Measurements from ENCODE around the gene PPP1R7. TPM values are rescaled to one million over a fixed set of nuclear protein-coding genes. Genes with fewer than 3 reads are reported as not detected.
A peak's percentile ranks its signal among the peaks of the same experiment; 100 is the strongest.

Gene PPP1R7
- total and polyA plus RNA-seq, 2 of the 4 experiments (the other 2 are of a cell fraction): 60.8 to 70.0 TPM

DNA sequence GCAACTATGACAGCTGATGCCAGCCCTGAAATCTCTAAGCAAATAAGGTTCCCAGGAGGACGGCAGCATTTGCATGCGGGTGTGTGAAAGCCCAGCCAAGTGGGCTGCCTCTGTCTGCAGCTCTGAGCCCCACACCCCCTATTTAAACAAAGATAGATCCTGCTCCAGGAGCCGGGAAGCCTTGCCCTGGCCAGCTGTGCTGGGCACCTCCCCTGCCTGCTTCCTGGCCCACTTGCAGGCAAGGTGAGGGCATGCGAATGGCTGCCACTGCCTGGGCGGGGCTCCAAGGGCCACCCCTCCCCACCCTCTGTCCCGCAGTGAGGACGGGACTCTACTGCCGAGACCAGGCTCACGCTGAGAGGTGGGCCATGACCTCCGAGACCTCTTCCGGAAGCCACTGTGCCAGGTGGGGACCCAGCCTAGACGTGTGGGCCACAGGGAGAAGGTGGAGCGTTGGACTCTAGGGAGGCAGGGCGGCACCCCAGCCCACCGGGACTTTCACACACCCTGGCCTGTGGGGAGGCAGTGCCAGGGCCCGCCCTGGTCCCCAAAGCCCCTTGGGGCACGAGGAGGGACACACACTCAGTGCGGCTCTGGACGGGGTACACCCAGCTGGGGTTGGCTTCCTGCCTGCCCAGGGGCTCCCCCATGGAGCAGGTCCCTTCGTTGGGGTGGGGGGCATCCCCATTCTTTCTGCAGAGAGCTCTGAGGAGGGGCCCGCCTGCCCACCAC is 38.3 kb downstream of the PPP1R7 start, which contains the start of gene ANO7:
Gene ANO7 (plus strand): TSS at position 317 of the 732 bp plus-strand sequence. CDS start 1,387 bp downstream, outside the sequence.
- Histone ChIP-seq H4K20me1 (ENCODE audit: insufficient read depth, low read length) (no peaks in the 10 kb centered on the region; the same call in 1 of the 2 replicates), H3K9me3 (ENCODE audit: control insufficient read depth, insufficient read depth, low read length) (no peaks in the 10 kb centered on the region), H2BK15ac (ENCODE audit: low read depth, low read length) (no peak within 1 kb of the TSS), H3K27me3 (ENCODE audit: control insufficient read depth, insufficient read depth, low read length) (peaks cover 9% of the 10 kb centered on the region), H3K4me1 (ENCODE audit: control insufficient read depth, insufficient read depth, low read length) (no peaks in the 10 kb centered on the region), H3K27ac (ENCODE audit: insufficient read depth, low read length) (no peak within 1 kb of the TSS), H2AFZ (replicated peaks; ENCODE audit: low read length, poor library complexity) (peak within 1 kb of the TSS; percentile 7), H3K4me2 (ENCODE audit: low read depth, low read length) (no peak within 1 kb of the TSS), H4K8ac (ENCODE audit: low read depth in 2 of 2, low read length in 2 of 2) (no peak within 1 kb of the TSS), H2BK120ac (ENCODE audit: low read depth, low read length) (no peak within 1 kb of the TSS), H2AK5ac (ENCODE audit: low read depth, low read length) (no peak within 1 kb of the TSS), H3K9me1 (ENCODE audit: insufficient read depth, low read length) (no peaks in the 10 kb centered on the region), H3K18ac (ENCODE audit: low read depth, low read length) (no peak within 1 kb of the TSS), H2BK20ac (ENCODE audit: low read depth, low read length) (no peak within 1 kb of the TSS), H3K56ac (ENCODE audit: extremely low read depth, insufficient read depth, low read length) (no peak within 1 kb of the TSS), H3K79me1 (ENCODE audit: low read depth in 1 of 2, low read length in 2 of 2) (no peaks in the 10 kb centered on the region), H4K91ac (ENCODE audit: insufficient read depth, low read depth, low read length) (no peak within 1 kb of the TSS), H2BK5ac (ENCODE audit: low read depth, low read length, poor library complexity, severe bottlenecking) (no peak within 1 kb of the TSS), H2AK9ac (replicated peaks; ENCODE audit: low read depth, low read length, poor library complexity) (no peak within 1 kb of the TSS), H3K23ac (ENCODE audit: low read depth, low read length) (no peak within 1 kb of the TSS), H3K4me3 (ENCODE audit: insufficient read depth, low read depth, low read length) (no peak within 1 kb of the TSS), H3K14ac (replicated peaks; ENCODE audit: low read depth, low read length) (no peak within 1 kb of the TSS), H3K9ac (ENCODE audit: low read depth, low read length) (no peak within 1 kb of the TSS), H3K36me3 (ENCODE audit: control insufficient read depth, insufficient read depth, low read length) (peaks cover under 1% of the 10 kb centered on the region), H3K4ac (ENCODE audit: low read depth, low read length) (no peak within 1 kb of the TSS), H4K5ac (ENCODE audit: low read depth, low read length) (no peak within 1 kb of the TSS)
- DNase-seq (no peak), ATAC-seq (ENCODE audit: low read depth) (no peak)
- ChIA-PET POLR2A (ENCODE audit: unreplicated experiment) (no interaction called here), CTCF (no interaction called here)
- dilution Hi-C loops (cut with HindIII; ENCODE audit: low sequenced_read_pairs, unreplicated experiment): no loop called here
- in situ Hi-C loops (cut with MboI; ENCODE audit: low sequenced_read_pairs): no loop called here
- intact Hi-C loops (cut with micrococcal nuclease): no loop called here
- TF ChIP-seq RAD21 (IDR thresholded peaks at IDR 0.05; ENCODE audit: low read length) (no peak), BHLHE40 (IDR thresholded peaks at IDR 0.05; ENCODE audit: low read depth, low read length) (no peak), FOS (IDR thresholded peaks at IDR 0.05; ENCODE audit: low read depth, low read length) (no peak), MXI1 (IDR thresholded peaks at IDR 0.05; ENCODE audit: borderline replicate concordance, low read depth, low read length) (no peak), RCOR1 (IDR thresholded peaks at IDR 0.05; ENCODE audit: insufficient replicate concordance, low read length) (no peak), SMC3 (IDR thresholded peaks at IDR 0.05; ENCODE audit: low read depth, low read length) (no peak), CEBPB (IDR thresholded peaks at IDR 0.05; ENCODE audit: low read depth, low read length) (no peak)
- TF ChIP-seq, protein P1, sequence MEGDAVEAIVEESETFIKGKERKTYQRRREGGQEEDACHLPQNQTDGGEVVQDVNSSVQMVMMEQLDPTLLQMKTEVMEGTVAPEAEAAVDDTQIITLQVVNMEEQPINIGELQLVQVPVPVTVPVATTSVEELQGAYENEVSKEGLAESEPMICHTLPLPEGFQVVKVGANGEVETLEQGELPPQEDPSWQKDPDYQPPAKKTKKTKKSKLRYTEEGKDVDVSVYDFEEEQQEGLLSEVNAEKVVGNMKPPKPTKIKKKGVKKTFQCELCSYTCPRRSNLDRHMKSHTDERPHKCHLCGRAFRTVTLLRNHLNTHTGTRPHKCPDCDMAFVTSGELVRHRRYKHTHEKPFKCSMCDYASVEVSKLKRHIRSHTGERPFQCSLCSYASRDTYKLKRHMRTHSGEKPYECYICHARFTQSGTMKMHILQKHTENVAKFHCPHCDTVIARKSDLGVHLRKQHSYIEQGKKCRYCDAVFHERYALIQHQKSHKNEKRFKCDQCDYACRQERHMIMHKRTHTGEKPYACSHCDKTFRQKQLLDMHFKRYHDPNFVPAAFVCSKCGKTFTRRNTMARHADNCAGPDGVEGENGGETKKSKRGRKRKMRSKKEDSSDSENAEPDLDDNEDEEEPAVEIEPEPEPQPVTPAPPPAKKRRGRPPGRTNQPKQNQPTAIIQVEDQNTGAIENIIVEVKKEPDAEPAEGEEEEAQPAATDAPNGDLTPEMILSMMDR (conservative IDR thresholded peaks at IDR 0.05; ENCODE audit: low read depth, low read length): no peak
- TF ChIP-seq, protein P2, sequence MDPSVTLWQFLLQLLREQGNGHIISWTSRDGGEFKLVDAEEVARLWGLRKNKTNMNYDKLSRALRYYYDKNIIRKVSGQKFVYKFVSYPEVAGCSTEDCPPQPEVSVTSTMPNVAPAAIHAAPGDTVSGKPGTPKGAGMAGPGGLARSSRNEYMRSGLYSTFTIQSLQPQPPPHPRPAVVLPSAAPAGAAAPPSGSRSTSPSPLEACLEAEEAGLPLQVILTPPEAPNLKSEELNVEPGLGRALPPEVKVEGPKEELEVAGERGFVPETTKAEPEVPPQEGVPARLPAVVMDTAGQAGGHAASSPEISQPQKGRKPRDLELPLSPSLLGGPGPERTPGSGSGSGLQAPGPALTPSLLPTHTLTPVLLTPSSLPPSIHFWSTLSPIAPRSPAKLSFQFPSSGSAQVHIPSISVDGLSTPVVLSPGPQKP (IDR thresholded peaks at IDR 0.05; ENCODE audit: borderline replicate concordance, low read depth, low read length): no peak
- WGBS, 2 experiments (ENCODE audit: extremely low coverage in 2 of 2, insufficient read length in 1 of 2): 57% methylated on average over 9 of the region's 21 CpGs; no CpG with 5 or more reads in 1 of the 2 experiments
- BruUV-seq (replicated peaks): no TSS peak

Data from IMR-90 (cell line).